HEK293 (cell line): ENCODE measurements around the gene TRAPPC6A.

Experiments
- CTCF ChIA-PET: fragments of 350-600 bp; formaldehyde crosslinking; extraction: SDS; loops from one replicate; lab custom pipeline; 2021; ENCODE audit warnings: antibody characterized with exemption; lab: Yijun Ruan, JAX
- POLR2A ChIA-PET: fragments of 300-600 bp; formaldehyde crosslinking; extraction: SDS; loops from one replicate; lab custom pipeline; 2020; ENCODE audit warnings: antibody characterized with exemption, inconsistent platforms; lab: Yijun Ruan, JAX
- H3K27ac ChIP-seq: fragments of 200-500 bp; sonication (Bioruptor generic); 2 replicates; pipeline ENCODE4 v1.5.1; 2014; ENCODE audit warnings: low read depth, low read length, control low read depth, inconsistent platforms; ENCODE audit errors: extremely low read depth
- H3K36me3 ChIP-seq, 2 experiments: fragments of 200-500 bp in 1 of 2; sonication (Bioruptor generic) in 1 of 2; 1 replicate in 1 of 2; 2 replicates in 1 of 2; pipeline ENCODE4 v1.5.1; 2014 to 2017; ENCODE audit warnings: inconsistent platforms in 2 of 2, low read length in 2 of 2; ENCODE audit not compliant: control insufficient read depth in 2 of 2, insufficient read depth in 1 of 2
- H3K4me1 ChIP-seq: fragments of 200-500 bp; sonication (Bioruptor generic); 2 replicates; pipeline ENCODE4 v1.5.1; 2014; ENCODE audit warnings: mild to moderate bottlenecking, low read length, inconsistent platforms; ENCODE audit not compliant: control insufficient read depth, insufficient read depth
- H3K4me3 ChIP-seq: 2 replicates; pipeline ENCODE4 v1.5.1; 2011; ENCODE audit warnings: low read depth, mild to moderate bottlenecking, control low read depth, low read length, moderate library complexity
- H3K9me3 ChIP-seq: fragments of 200-500 bp; sonication (Bioruptor generic); 2 replicates; pipeline ENCODE4 v1.5.1; 2014; ENCODE audit warnings: low read depth, low read length, inconsistent platforms; ENCODE audit not compliant: control insufficient read depth, insufficient read depth
- SCRT2 ChIP-seq: fragments of 450-650 bp; formaldehyde crosslinking; IDR thresholded peaks from 2 replicates; pipeline ENCODE4 v1.5.1; 2016; ENCODE audit warnings: missing biosample characterization, missing genetic modification characterization
- SP3 ChIP-seq: fragments of 450-650 bp; formaldehyde crosslinking; IDR thresholded peaks from 2 replicates; pipeline ENCODE4 v1.5.1; 2016; ENCODE audit warnings: missing biosample characterization, missing genetic modification characterization
- ZBTB8A ChIP-seq: fragments of 450-650 bp; formaldehyde crosslinking; IDR thresholded peaks from 2 replicates; pipeline ENCODE4 v1.5.1; 2016; ENCODE audit warnings: missing biosample characterization, missing genetic modification characterization
- ZNF221 ChIP-seq: fragments of 450-650 bp; formaldehyde crosslinking; IDR thresholded peaks from 2 replicates; pipeline ENCODE4 v1.5.1; 2017; ENCODE audit warnings: missing biosample characterization, missing genetic modification characterization, borderline replicate concordance
- ZNF571 ChIP-seq: fragments of 450-650 bp; formaldehyde crosslinking; IDR thresholded peaks from 2 replicates; pipeline ENCODE4 v1.5.0; 2017; ENCODE audit warnings: missing biosample characterization, missing genetic modification characterization
- ZNF600 ChIP-seq: fragments of 450-650 bp; formaldehyde crosslinking; IDR thresholded peaks from 2 replicates; pipeline ENCODE4 v1.5.1; 2016; ENCODE audit warnings: missing biosample characterization, missing genetic modification characterization
- ZNF670 ChIP-seq: fragments of 450-650 bp; formaldehyde crosslinking; IDR thresholded peaks from 2 replicates; pipeline ENCODE4 v1.5.1; 2016; ENCODE audit warnings: missing biosample characterization, missing genetic modification characterization, low read depth
- ZNF747 ChIP-seq: fragments of 450-650 bp; formaldehyde crosslinking; IDR thresholded peaks from 2 replicates; pipeline ENCODE4 v1.5.1; 2016; ENCODE audit warnings: missing biosample characterization, missing genetic modification characterization
- ZNF768 ChIP-seq: fragments of 450-650 bp; formaldehyde crosslinking; IDR thresholded peaks from 2 replicates; pipeline ENCODE4 v1.5.1; 2018; ENCODE audit warnings: missing biosample characterization, mild to moderate bottlenecking, missing genetic modification characterization
- TF ChIP-seq, protein P1 (sequence below): fragments of 450-650 bp; formaldehyde crosslinking; IDR thresholded peaks from 2 replicates; pipeline ENCODE4 v1.5.1; 2016; ENCODE audit warnings: missing biosample characterization, missing genetic modification characterization
- TF ChIP-seq, protein P2 (sequence below): fragments of 450-650 bp; formaldehyde crosslinking; IDR thresholded peaks from 2 replicates; pipeline ENCODE4 v1.5.1; 2016; ENCODE audit warnings: missing biosample characterization, missing genetic modification characterization
- TF ChIP-seq, protein P3 (sequence below): sonication (generic); formaldehyde crosslinking; IDR thresholded peaks from 2 replicates; pipeline ENCODE4 v1.8.1; 2022; ENCODE audit warnings: mild to moderate bottlenecking, moderate library complexity, missing genetic modification reagents
- TF ChIP-seq, protein P4 (sequence below): fragments of 450-650 bp; formaldehyde crosslinking; optimal IDR thresholded peaks from 2 replicates; pipeline ENCODE3; 2016; ENCODE audit warnings: missing biosample characterization, mild to moderate bottlenecking, missing genetic modification characterization
- TF ChIP-seq, protein P5 (sequence below): fragments of 450-650 bp; formaldehyde crosslinking; IDR thresholded peaks from 2 replicates; pipeline ENCODE4 v1.5.1; 2016; ENCODE audit warnings: missing biosample characterization, missing genetic modification characterization, low read depth
- TF ChIP-seq, protein P6 (sequence below): fragments of 450-650 bp; formaldehyde crosslinking; IDR thresholded peaks from 2 replicates; pipeline ENCODE4 v1.5.1; 2016; ENCODE audit warnings: missing biosample characterization, missing genetic modification characterization

Gene TRAPPC6A

DNA sequence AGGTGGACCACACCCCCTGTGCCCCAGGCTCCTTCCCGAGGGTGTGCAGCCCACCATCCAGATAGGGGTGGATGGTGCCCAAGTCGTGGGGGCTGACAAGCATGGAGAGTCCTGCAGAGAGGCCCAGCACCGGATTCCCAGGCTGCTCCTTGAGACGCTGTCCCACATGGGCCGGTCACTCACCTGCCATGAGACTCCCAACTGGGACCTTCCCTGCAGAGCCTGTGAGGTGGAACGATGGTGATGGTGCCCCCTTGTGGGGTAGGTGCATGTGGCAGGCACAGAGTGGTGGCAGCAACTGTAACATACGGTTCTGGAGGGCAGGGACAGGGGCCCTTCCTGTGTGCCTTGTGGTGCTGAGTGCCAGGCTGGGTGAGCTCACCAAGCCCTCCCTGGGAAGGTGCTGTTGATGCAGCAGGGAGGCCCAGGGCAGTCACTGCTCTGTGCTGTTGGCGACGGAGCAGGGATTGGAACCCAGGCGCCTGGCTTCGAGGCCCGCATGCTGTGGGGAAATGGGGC lies 52.0 kb downstream of the TRAPPC6A start (continued):
- TF ChIP-seq, protein P1, sequence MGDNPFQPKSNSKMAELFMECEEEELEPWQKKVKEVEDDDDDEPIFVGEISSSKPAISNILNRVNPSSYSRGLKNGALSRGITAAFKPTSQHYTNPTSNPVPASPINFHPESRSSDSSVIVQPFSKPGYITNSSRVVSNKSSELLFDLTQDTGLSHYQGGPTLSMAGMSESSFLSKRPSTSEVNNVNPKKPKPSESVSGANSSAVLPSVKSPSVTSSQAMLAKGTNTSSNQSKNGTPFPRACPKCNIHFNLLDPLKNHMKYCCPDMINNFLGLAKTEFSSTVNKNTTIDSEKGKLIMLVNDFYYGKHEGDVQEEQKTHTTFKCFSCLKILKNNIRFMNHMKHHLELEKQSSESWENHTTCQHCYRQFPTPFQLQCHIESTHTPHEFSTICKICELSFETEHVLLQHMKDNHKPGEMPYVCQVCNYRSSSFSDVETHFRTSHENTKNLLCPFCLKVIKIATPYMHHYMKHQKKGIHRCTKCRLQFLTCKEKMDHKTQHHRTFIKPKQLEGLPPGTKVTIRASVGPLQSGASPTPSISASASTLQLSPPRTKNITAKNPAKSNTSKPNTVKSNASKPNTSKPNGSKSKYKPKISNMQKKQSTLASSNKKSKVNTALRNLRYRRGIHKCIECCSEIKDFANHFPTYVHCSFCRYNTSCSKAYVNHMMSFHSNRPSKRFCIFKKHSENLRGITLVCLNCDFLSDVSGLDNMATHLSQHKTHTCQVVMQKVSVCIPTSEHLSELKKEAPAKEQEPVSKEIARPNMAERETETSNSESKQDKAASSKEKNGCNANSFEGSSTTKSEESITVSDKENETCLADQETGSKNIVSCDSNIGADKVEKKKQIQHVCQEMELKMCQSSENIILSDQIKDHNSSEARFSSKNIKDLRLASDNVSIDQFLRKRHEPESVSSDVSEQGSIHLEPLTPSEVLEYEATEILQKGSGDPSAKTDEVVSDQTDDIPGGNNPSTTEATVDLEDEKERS (tag by site-specific recombination) = no peak
- no peak for TF ChIP-seq ZNF571 (tag by site-specific recombination)
- TF ChIP-seq ZNF600 (tag by site-specific recombination) = peak; percentile 81
- TF ChIP-seq SP3 (tag by site-specific recombination) = no peak
- TF ChIP-seq, protein P2, sequence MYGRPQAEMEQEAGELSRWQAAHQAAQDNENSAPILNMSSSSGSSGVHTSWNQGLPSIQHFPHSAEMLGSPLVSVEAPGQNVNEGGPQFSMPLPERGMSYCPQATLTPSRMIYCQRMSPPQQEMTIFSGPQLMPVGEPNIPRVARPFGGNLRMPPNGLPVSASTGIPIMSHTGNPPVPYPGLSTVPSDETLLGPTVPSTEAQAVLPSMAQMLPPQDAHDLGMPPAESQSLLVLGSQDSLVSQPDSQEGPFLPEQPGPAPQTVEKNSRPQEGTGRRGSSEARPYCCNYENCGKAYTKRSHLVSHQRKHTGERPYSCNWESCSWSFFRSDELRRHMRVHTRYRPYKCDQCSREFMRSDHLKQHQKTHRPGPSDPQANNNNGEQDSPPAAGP (tag by site-specific recombination) = peak; percentile 43

DNA sequence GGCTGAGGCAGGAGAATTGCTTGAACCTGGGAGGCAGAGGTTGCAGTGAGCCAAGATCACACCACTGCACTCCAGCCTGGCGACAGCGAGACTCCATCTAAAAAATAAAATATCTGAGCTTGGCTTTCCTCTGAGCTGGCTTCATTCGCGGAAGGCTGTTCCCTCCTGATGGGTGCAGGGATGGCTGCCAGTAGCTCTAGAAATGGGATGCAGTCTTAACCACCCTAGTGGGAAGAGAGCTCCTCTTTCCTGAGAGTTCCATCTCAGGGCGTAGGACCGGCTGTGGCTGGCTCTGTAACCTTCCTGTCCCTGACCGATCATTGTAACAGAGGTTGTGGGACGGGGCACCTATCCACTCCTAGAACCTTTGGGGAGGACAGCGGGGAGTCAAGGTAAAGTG lies 52.7 kb downstream of the TRAPPC6A start:
- peaks cover 10% of the 10 kb centered on the region for H3K4me1 ChIP-seq
- ChIA-PET POLR2A (interaction anchor here (0.9 to 3.2 kb wide), 2 partner anchors 24 to 33 kb away, joined by 3 to 13 read pairs; partner anchors contain the start of gene PPP1R37), CTCF (interaction anchor here (0.6 to 4.2 kb wide), 23 partner anchors 9 to 317 kb away, joined by 3 to 30 read pairs (median 5); partner anchors contain the start of genes BLOC1S3, PPP1R37, TRAPPC6A and ZNF296)
- H3K36me3 ChIP-seq = peaks cover 0 to 3% of the 10 kb centered on the region in 2 experiments; a peak in 1 of 3 replicates
- H3K27ac ChIP-seq = no peak overlapping the region
- H3K4me3 ChIP-seq = no peak overlapping the region
- TF ChIP-seq ZNF221 (tag by site-specific recombination) (no peak), ZNF670 (no peak), ZNF747 (tag by site-specific recombination) (no peak)
- TF ChIP-seq, protein P3, sequence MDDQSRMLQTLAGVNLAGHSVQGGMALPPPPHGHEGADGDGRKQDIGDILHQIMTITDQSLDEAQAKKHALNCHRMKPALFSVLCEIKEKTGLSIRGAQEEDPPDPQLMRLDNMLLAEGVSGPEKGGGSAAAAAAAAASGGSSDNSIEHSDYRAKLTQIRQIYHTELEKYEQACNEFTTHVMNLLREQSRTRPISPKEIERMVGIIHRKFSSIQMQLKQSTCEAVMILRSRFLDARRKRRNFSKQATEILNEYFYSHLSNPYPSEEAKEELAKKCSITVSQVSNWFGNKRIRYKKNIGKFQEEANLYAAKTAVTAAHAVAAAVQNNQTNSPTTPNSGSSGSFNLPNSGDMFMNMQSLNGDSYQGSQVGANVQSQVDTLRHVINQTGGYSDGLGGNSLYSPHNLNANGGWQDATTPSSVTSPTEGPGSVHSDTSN = no peak
- TF ChIP-seq, protein P4, sequence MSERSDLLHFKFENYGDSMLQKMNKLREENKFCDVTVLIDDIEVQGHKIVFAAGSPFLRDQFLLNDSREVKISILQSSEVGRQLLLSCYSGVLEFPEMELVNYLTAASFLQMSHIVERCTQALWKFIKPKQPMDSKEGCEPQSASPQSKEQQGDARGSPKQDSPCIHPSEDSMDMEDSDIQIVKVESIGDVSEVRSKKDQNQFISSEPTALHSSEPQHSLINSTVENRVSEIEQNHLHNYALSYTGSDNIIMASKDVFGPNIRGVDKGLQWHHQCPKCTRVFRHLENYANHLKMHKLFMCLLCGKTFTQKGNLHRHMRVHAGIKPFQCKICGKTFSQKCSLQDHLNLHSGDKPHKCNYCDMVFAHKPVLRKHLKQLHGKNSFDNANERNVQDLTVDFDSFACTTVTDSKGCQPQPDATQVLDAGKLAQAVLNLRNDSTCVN (tag by site-specific recombination) = no peak
- no peaks in the 10 kb centered on the region for H3K9me3 ChIP-seq

DNA sequence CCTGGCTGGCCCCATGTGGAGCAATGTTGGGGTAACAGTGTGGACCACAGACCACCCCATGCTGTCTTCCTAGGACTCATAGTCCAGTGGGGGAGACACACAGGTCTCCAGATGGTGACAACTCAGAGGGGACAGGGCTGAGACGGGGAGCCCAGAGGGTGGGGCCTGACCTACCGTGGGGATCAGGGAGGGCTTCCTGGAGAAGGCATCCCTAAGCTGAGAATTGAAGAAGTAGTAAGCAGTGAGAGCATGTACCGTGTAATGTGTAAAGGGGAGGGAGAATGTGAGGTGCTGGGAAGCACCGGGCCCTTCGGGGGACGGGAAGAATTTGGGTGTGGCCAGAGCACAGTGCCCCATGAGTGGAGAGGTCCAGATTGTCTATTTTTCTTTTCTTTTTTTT lies 54.0 kb downstream of the TRAPPC6A start:
- ChIA-PET POLR2A (interaction anchor here (0.9 to 3.2 kb wide), 2 partner anchors 21 to 32 kb away, joined by 3 to 13 read pairs; partner anchors contain the start of gene PPP1R37), CTCF (interaction anchor here (0.7 to 4.2 kb wide), 4 partner anchors 12 to 63 kb away, joined by 3 to 30 read pairs (median 4); partner anchors contain the start of gene PPP1R37)
- Histone ChIP-seq H3K9me3 (no peaks in the 10 kb centered on the region), H3K4me3 (no peak overlapping the region), H3K4me1 (peaks cover 8% of the 10 kb centered on the region), H3K36me3 (peaks cover 0 to 3% of the 10 kb centered on the region in 2 experiments; a peak in 2 of 3 replicates), H3K27ac (0 out of 2 replicates have a peak overlapping the region, but pooled peaks have one; percentile 22)
- TF ChIP-seq ZNF768 (tag by site-specific recombination) = no peak
- TF ChIP-seq, protein P5, sequence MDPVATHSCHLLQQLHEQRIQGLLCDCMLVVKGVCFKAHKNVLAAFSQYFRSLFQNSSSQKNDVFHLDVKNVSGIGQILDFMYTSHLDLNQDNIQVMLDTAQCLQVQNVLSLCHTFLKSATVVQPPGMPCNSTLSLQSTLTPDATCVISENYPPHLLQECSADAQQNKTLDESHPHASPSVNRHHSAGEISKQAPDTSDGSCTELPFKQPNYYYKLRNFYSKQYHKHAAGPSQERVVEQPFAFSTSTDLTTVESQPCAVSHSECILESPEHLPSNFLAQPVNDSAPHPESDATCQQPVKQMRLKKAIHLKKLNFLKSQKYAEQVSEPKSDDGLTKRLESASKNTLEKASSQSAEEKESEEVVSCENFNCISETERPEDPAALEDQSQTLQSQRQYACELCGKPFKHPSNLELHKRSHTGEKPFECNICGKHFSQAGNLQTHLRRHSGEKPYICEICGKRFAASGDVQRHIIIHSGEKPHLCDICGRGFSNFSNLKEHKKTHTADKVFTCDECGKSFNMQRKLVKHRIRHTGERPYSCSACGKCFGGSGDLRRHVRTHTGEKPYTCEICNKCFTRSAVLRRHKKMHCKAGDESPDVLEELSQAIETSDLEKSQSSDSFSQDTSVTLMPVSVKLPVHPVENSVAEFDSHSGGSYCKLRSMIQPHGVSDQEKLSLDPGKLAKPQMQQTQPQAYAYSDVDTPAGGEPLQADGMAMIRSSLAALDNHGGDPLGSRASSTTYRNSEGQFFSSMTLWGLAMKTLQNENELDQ (tag by site-specific recombination) = no peak
- TF ChIP-seq SCRT2 (tag by site-specific recombination) = no peak
- TF ChIP-seq ZBTB8A (tag by site-specific recombination) = no peak
- TF ChIP-seq, protein P6, sequence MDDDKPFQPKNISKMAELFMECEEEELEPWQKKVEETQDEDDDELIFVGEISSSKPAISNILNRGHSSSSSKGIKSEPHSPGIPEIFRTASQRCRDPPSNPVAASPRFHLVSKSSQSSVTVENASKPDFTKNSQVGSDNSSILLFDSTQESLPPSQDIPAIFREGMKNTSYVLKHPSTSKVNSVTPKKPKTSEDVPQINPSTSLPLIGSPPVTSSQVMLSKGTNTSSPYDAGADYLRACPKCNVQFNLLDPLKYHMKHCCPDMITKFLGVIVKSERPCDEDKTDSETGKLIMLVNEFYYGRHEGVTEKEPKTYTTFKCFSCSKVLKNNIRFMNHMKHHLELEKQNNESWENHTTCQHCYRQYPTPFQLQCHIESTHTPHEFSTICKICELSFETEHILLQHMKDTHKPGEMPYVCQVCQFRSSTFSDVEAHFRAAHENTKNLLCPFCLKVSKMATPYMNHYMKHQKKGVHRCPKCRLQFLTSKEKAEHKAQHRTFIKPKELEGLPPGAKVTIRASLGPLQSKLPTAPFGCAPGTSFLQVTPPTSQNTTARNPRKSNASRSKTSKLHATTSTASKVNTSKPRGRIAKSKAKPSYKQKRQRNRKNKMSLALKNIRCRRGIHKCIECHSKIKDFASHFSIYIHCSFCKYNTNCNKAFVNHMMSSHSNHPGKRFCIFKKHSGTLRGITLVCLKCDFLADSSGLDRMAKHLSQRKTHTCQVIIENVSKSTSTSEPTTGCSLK (tag by site-specific recombination) = no peak
